Smooth muscle cell of the pulmonary artery (primary cell): ENCODE measurements around the gene RPL37A. TPM values are rescaled to one million over a fixed set of nuclear protein-coding genes. Genes with fewer than 3 reads are reported as not detected.

ENCODE experiments used
- total RNA-seq: library from RNA; depleted of rRNA; stranded (reverse); fragments of >200 nt; gene quantifications from 2 replicates; pipeline ENCODE4 v1.2.3, GENCODE V29; 2014

RPL37A gene
- total RNA-seq, result 1,530 and 1,551 TPM in 2 replicates

GRCh38 chr2:216498379-216499352 lies at the start of gene RPL37A:
RPL37A (plus strand) TSS chr2:216498844; CDS start chr2:216498875, 31 bp downstream.

Other genes with a start within 250 kb of the RPL37A start
- 3.6 and 8.0 TPM in 2 replicates for gene MARCHF4, start 126.4 kb upstream of the RPL37A start, total RNA-seq
- 18.0 and 22.2 TPM in 2 replicates for gene SMARCAL1, start 86.4 kb upstream of the RPL37A start, total RNA-seq
- 705 and 731 TPM in 2 replicates for gene IGFBP2, start 134.6 kb downstream of the RPL37A start, total RNA-seq
- gene IGFBP5, start 196.7 kb downstream of the RPL37A start, total RNA-seq, result 1,272 and 1,451 TPM in 2 replicates